HCT116 (cell line): ENCODE measurements around the gene CEP162.

Experiments used
- CEBPB ChIP-seq: IDR thresholded peaks from 2 replicates; pipeline ENCODE4 v1.6.1; 2012; ENCODE audit warnings: low read depth
- POLR2AphosphoS5 ChIP-seq: IDR thresholded peaks from 2 replicates; pipeline ENCODE4 v1.6.1; 2011; ENCODE audit warnings: mild to moderate bottlenecking, low read depth, low read length, moderate library complexity
- RAD21 ChIP-seq: IDR thresholded peaks from 2 replicates; pipeline ENCODE4 v1.6.1; 2012; ENCODE audit warnings: low read depth, mild to moderate bottlenecking
- SIN3A ChIP-seq: IDR thresholded peaks from 2 replicates; pipeline ENCODE4 v1.6.1; 2012; ENCODE audit warnings: low read depth
- YY1 ChIP-seq: IDR thresholded peaks from 2 replicates; pipeline ENCODE4 v1.6.1; 2011; ENCODE audit warnings: low read length, low read depth, moderate library complexity, mild to moderate bottlenecking; ENCODE audit not compliant: insufficient replicate concordance; ENCODE audit errors: extremely low read depth
- ZFX ChIP-seq: fragments of 450-650 bp; IDR thresholded peaks from 2 replicates; pipeline ENCODE4 v1.6.1; 2017
- TF ChIP-seq, protein P1 (sequence below), 3 experiments: fragments of 200-600 bp in 1 of 3; sonication (generic) in 1 of 3; IDR thresholded peaks in 2 of 3; conservative IDR thresholded peaks in 1 of 3; 2 replicates each; pipeline ENCODE4 v1.5.1; 2012 to 2017; ENCODE audit warnings: low read depth in 2 of 3, low read length in 2 of 3, antibody characterized with exemption in 1 of 3, borderline replicate concordance in 1 of 3, control low read depth in 1 of 3, mild to moderate bottlenecking in 1 of 3, mixed read lengths in 1 of 3, mixed run types in 1 of 3, moderate library complexity in 1 of 3; ENCODE audit not compliant: insufficient read depth in 1 of 3

DNA sequence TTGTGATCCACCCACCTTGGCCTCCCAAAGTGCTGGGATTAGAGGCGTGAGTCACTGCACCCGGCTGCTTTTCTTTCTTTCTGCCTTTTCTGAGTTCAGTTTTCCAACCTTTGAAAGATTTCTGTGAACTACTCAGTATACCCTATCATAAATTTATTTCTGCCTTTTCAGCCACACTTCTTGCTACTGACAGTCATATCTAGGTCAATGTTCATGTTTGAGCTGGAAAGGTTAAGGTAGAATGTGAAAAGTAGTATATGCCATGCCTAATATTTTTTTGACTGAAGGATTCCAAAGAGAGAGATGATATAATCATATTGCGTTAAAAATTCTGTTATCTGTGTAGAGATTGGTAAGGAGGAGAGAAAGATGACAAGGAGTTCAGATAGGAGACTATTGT is 25.9 kb upstream of the CEP162 start:
- TF ChIP-seq POLR2AphosphoS5 (no peak), CEBPB (no peak), SIN3A (no peak), YY1 (no peak), ZFX (no peak), RAD21 (no peak)
- TF ChIP-seq, protein P1, sequence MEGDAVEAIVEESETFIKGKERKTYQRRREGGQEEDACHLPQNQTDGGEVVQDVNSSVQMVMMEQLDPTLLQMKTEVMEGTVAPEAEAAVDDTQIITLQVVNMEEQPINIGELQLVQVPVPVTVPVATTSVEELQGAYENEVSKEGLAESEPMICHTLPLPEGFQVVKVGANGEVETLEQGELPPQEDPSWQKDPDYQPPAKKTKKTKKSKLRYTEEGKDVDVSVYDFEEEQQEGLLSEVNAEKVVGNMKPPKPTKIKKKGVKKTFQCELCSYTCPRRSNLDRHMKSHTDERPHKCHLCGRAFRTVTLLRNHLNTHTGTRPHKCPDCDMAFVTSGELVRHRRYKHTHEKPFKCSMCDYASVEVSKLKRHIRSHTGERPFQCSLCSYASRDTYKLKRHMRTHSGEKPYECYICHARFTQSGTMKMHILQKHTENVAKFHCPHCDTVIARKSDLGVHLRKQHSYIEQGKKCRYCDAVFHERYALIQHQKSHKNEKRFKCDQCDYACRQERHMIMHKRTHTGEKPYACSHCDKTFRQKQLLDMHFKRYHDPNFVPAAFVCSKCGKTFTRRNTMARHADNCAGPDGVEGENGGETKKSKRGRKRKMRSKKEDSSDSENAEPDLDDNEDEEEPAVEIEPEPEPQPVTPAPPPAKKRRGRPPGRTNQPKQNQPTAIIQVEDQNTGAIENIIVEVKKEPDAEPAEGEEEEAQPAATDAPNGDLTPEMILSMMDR (IDR thresholded peaks at IDR 0.05 in 2 of 3, conservative IDR thresholded peaks at IDR 0.05 in 1 of 3; ENCODE audit: borderline replicate concordance in 1 of 3, insufficient read depth in 1 of 3, low read depth in 2 of 3, low read length in 2 of 3), result no peak
